Neural progenitor cell (in vitro differentiated cells): Measurements from ENCODE around the gene TIFAB. TPM values are rescaled to one million over a fixed set of nuclear protein-coding genes. Genes with fewer than 3 reads are reported as not detected.

Source experiments
- DNase-seq: peaks from one replicate; pipeline ENCODE4 v3.0.0-alpha.2; 2016; ENCODE audit warnings: low spot score
- H2AFZ ChIP-seq: fragments of 200-600 bp; sonication (generic); replicated peaks from 2 replicates; pipeline ENCODE4 v1.6.1; 2016; ENCODE audit warnings: antibody characterized with exemption
- H3F3A ChIP-seq: fragments of 200-600 bp; sonication (generic); 2 replicates; pipeline ENCODE4 v1.6.1; 2016; ENCODE audit warnings: antibody characterized with exemption, low read depth
- H3K27ac ChIP-seq: fragments of 200-600 bp; sonication (generic); 2 replicates; pipeline ENCODE4 v1.5.1; 2016; ENCODE audit warnings: mild to moderate bottlenecking
- H3K27me3 ChIP-seq: fragments of 200-600 bp; sonication (generic); 2 replicates; pipeline ENCODE4 v1.6.1; 2016; ENCODE audit warnings: mild to moderate bottlenecking, moderate library complexity
- H3K36me3 ChIP-seq: fragments of 200-600 bp; sonication (generic); 2 replicates; pipeline ENCODE4 v1.5.1; 2016
- H3K4me1 ChIP-seq: fragments of 200-600 bp; sonication (generic); 2 replicates; pipeline ENCODE4 v1.6.1; 2016; ENCODE audit warnings: mixed run types
- H3K4me2 ChIP-seq: fragments of 200-600 bp; sonication (generic); 2 replicates; pipeline ENCODE4 v1.6.1; 2016
- H3K4me3 ChIP-seq: fragments of 200-600 bp; sonication (generic); 2 replicates; pipeline ENCODE4 v1.5.1; 2016
- H3K79me2 ChIP-seq: fragments of 200-600 bp; sonication (generic); 2 replicates; pipeline ENCODE4 v1.6.1; 2016; ENCODE audit warnings: low read depth
- H3K9ac ChIP-seq: fragments of 200-600 bp; sonication (generic); 2 replicates; pipeline ENCODE4 v1.6.1; 2016
- H3K9me3 ChIP-seq: fragments of 200-600 bp; sonication (generic); 2 replicates; pipeline ENCODE4 v1.5.1; 2016; ENCODE audit warnings: low read depth
- H4K20me1 ChIP-seq: fragments of 200-600 bp; sonication (generic); 2 replicates; pipeline ENCODE4 v1.6.1; 2016; ENCODE audit warnings: low read depth
- H3K27ac Mint-ChIP-seq: 3 replicates; pipeline ENCODE4 v1.8.0; 2021; ENCODE audit warnings: mixed read lengths
- H3K27me3 Mint-ChIP-seq: 2 replicates; pipeline ENCODE4 v1.8.0; 2022; ENCODE audit warnings: low read depth, mild to moderate bottlenecking, inconsistent platforms, moderate library complexity, mixed read lengths; ENCODE audit not compliant: insufficient read depth
- H3K36me3 Mint-ChIP-seq: 3 replicates; pipeline ENCODE4 v1.8.0; 2021; ENCODE audit warnings: mixed read lengths
- H3K4me1 Mint-ChIP-seq: 3 replicates; pipeline ENCODE4 v1.8.0; 2021; ENCODE audit warnings: mixed read lengths
- H3K4me3 Mint-ChIP-seq: 3 replicates; pipeline ENCODE4 v1.8.0; 2021; ENCODE audit warnings: mild to moderate bottlenecking, moderate library complexity, mixed read lengths
- H3K9me3 Mint-ChIP-seq: 3 replicates; pipeline ENCODE4 v1.8.0; 2020; ENCODE audit warnings: mixed read lengths
- CTCF ChIP-seq: fragments of 200-600 bp; sonication (generic); IDR thresholded peaks from 2 replicates; pipeline ENCODE4 v1.5.1; 2017; ENCODE audit warnings: antibody characterized with exemption, mild to moderate bottlenecking
- EZH2 ChIP-seq: fragments of 200-600 bp; sonication (generic); IDR thresholded peaks from 2 replicates; pipeline ENCODE4 v1.6.1; 2017; ENCODE audit warnings: antibody characterized with exemption, mild to moderate bottlenecking, moderate library complexity
- EZH2phosphoT487 ChIP-seq: fragments of 200-600 bp; sonication (generic); IDR thresholded peaks from 2 replicates; pipeline ENCODE4 v1.6.1; 2017; ENCODE audit warnings: antibody characterized with exemption
- total RNA-seq: library from RNA; depleted of rRNA; stranded (reverse); fragments of >200 nt; gene quantifications from 2 replicates; pipeline ENCODE4 v1.2.3, GENCODE V29; 2015; ENCODE audit warnings: low replicate concordance

Gene TIFAB
- total RNA-seq, 1 donor from 2014 or later, result not detected

GRCh38 chr5:135425641-135426040 lies 26.5 kb downstream of the TIFAB start:
- Mint-ChIP-seq H3K27ac (no peak overlapping the region), H3K4me1 (no peaks in the 10 kb centered on the region), H3K4me3 (no peak overlapping the region), H3K9me3 (peaks cover 10% of the 10 kb centered on the region), H3K36me3 (peaks cover 2% of the 10 kb centered on the region), H3K27me3 (peaks cover 6% of the 10 kb centered on the region)
- no peak overlapping the region for H3K4me3 ChIP-seq
- no peaks in the 10 kb centered on the region for H3K36me3 ChIP-seq
- H3K79me2 ChIP-seq, result no peaks in the 10 kb centered on the region
- peaks cover 8% of the 10 kb centered on the region for H3K4me1 ChIP-seq
- no peak overlapping the region for H3K4me2 ChIP-seq
- no peak for TF ChIP-seq EZH2
- no peak overlapping the region for H3K27ac ChIP-seq
- H3K9ac ChIP-seq, result no peak overlapping the region
- no peak overlapping the region for H2AFZ ChIP-seq
- H3K27me3 ChIP-seq, result peaks cover 12% of the 10 kb centered on the region
- no peaks in the 10 kb centered on the region for H3F3A ChIP-seq
- no peak for DNase-seq
- H3K9me3 ChIP-seq, result peaks cover 4% of the 10 kb centered on the region
- no peaks in the 10 kb centered on the region for H4K20me1 ChIP-seq

- no peaks in the 10 kb centered on the region for H4K20me1 ChIP-seq
- no peaks in the 10 kb centered on the region for H3K36me3 ChIP-seq
- peaks cover 31% of the 10 kb centered on the region for H3K27me3 ChIP-seq
- peaks cover 8% of the 10 kb centered on the region for H3K9me3 Mint-ChIP-seq
- H3K27ac ChIP-seq, result no peak overlapping the region
- no peak overlapping the region for H3K4me2 ChIP-seq
- H3K4me1 Mint-ChIP-seq, result no peaks in the 10 kb centered on the region
- H3K27me3 Mint-ChIP-seq, result peaks cover 6% of the 10 kb centered on the region
- H3K27ac Mint-ChIP-seq, result no peak overlapping the region
- peaks cover 2% of the 10 kb centered on the region for H3K36me3 Mint-ChIP-seq
- no peak overlapping the region for H3K4me3 Mint-ChIP-seq
- H3K9ac ChIP-seq, result no peak overlapping the region
- H3F3A ChIP-seq, result no peaks in the 10 kb centered on the region
- peaks cover 4% of the 10 kb centered on the region for H3K9me3 ChIP-seq
- TF ChIP-seq EZH2 (no peak), EZH2phosphoT487 (no peak), CTCF (no peak)
- H3K4me3 ChIP-seq, result no peak overlapping the region
- no peak for DNase-seq
- H3K4me1 ChIP-seq, result no peaks in the 10 kb centered on the region
- H3K79me2 ChIP-seq, result no peaks in the 10 kb centered on the region
- H2AFZ ChIP-seq, result no peak overlapping the region
Measured at GRCh38 chr5:135423846-135424168, 28.3 kb downstream of the TIFAB start.

- no peak overlapping the region for H3K4me3 Mint-ChIP-seq
- DNase-seq, result no peak
- peaks cover 3% of the 10 kb centered on the region for H3K9me3 Mint-ChIP-seq
- H2AFZ ChIP-seq, result no peak overlapping the region
- H3K27me3 ChIP-seq, result peaks cover 36% of the 10 kb centered on the region
- no peaks in the 10 kb centered on the region for H3F3A ChIP-seq
- H3K9me3 ChIP-seq, result no peaks in the 10 kb centered on the region
- no peak overlapping the region for H3K27ac ChIP-seq
- no peaks in the 10 kb centered on the region for H3K4me1 ChIP-seq
- TF ChIP-seq EZH2phosphoT487 (no peak), EZH2 (no peak), CTCF (no peak)
- peaks cover 6% of the 10 kb centered on the region for H3K27me3 Mint-ChIP-seq
- no peak overlapping the region for H3K4me3 ChIP-seq
- no peaks in the 10 kb centered on the region for H3K79me2 ChIP-seq
- no peak overlapping the region for H3K4me2 ChIP-seq
- H4K20me1 ChIP-seq, result no peaks in the 10 kb centered on the region
- H3K36me3 Mint-ChIP-seq, result peaks cover 2% of the 10 kb centered on the region
- H3K36me3 ChIP-seq, result no peaks in the 10 kb centered on the region
- no peak overlapping the region for H3K9ac ChIP-seq
- no peaks in the 10 kb centered on the region for H3K4me1 Mint-ChIP-seq
- no peak overlapping the region for H3K27ac Mint-ChIP-seq
Measured at GRCh38 chr5:135423146-135423845, 28.9 kb downstream of the TIFAB start.

- H3K9me3 ChIP-seq, result no peaks in the 10 kb centered on the region
- H4K20me1 ChIP-seq, result no peaks in the 10 kb centered on the region
- H3K4me1 ChIP-seq, result no peaks in the 10 kb centered on the region
- no peak overlapping the region for H3K27ac Mint-ChIP-seq
- no peaks in the 10 kb centered on the region for H3K9me3 Mint-ChIP-seq
- H3K4me2 ChIP-seq, result no peak overlapping the region
- TF ChIP-seq EZH2 (no peak), CTCF (no peak), EZH2phosphoT487 (no peak)
- H3K4me3 Mint-ChIP-seq, result no peak overlapping the region
- H3F3A ChIP-seq, result no peaks in the 10 kb centered on the region
- H3K9ac ChIP-seq, result no peak overlapping the region
- no peaks in the 10 kb centered on the region for H3K4me1 Mint-ChIP-seq
- H3K27me3 Mint-ChIP-seq, result peaks cover 9% of the 10 kb centered on the region
- H3K4me3 ChIP-seq, result no peak overlapping the region
- no peak for DNase-seq
- peaks cover 44% of the 10 kb centered on the region for H3K27me3 ChIP-seq
- no peaks in the 10 kb centered on the region for H3K79me2 ChIP-seq
- no peaks in the 10 kb centered on the region for H3K36me3 Mint-ChIP-seq
- H2AFZ ChIP-seq, result no peak overlapping the region
- H3K27ac ChIP-seq, result no peak overlapping the region
- H3K36me3 ChIP-seq, result no peaks in the 10 kb centered on the region
Measured at GRCh38 chr5:135422419-135422818, 29.7 kb downstream of the TIFAB start.
